IMR-90 (cell line): ENCODE results near the gene RPH3AL. TPM values are rescaled to one million over a fixed set of nuclear protein-coding genes. Genes with fewer than 3 reads are reported as not detected.

ENCODE experiments used
- ATAC-seq: fragments of 200-7000 bp; cut with Tn5 transposase; 2 replicates; pipeline ENCODE4 v1.9.1; 2020; ENCODE audit warnings: low read depth, mild to moderate bottlenecking, moderate library complexity
- BruUV-seq: library from RNA; stranded (reverse); fragments of 400-500 nt; replicated peaks from 2 replicates; lab custom pipeline; 2021; lab: Mats Ljungman, UMichigan
- CTCF ChIA-PET: fragments of 300-600 bp; formaldehyde crosslinking; extraction: SDS; loops from one replicate; lab custom pipeline; 2021; ENCODE audit warnings: antibody characterized with exemption; lab: Yijun Ruan, JAX
- POLR2A ChIA-PET: fragments of 300-600 bp; sonication (Branson Sonifier 250); formaldehyde crosslinking; loops from one replicate; lab custom pipeline; 2022; ENCODE audit warnings: antibody characterized with exemption; ENCODE audit not compliant: unreplicated experiment; lab: Charles Lee
- DNase-seq: peaks from one replicate; pipeline ENCODE4 v3.0.0; 2013
- H2AFZ ChIP-seq: replicated peaks from 2 replicates; pipeline ENCODE3; 2013; ENCODE audit warnings: low read length, mild to moderate bottlenecking; ENCODE audit not compliant: poor library complexity
- H2AK5ac ChIP-seq: 2 replicates; pipeline ENCODE4 v1.6.1; 2013; ENCODE audit warnings: low read depth, low read length, inconsistent platforms
- H2AK9ac ChIP-seq: replicated peaks from 2 replicates; pipeline ENCODE3; 2013; ENCODE audit warnings: mild to moderate bottlenecking, low read depth, low read length, moderate library complexity; ENCODE audit not compliant: poor library complexity
- H2BK120ac ChIP-seq: 2 replicates; pipeline ENCODE4 v1.6.1; 2013; ENCODE audit warnings: low read depth, low read length, inconsistent platforms
- H2BK15ac ChIP-seq: 3 replicates; pipeline ENCODE4 v1.6.1; 2013; ENCODE audit warnings: low read depth, low read length, inconsistent platforms
- H2BK20ac ChIP-seq: 2 replicates; pipeline ENCODE4 v1.6.1; 2013; ENCODE audit warnings: low read depth, mild to moderate bottlenecking, inconsistent platforms, low read length, moderate library complexity
- H2BK5ac ChIP-seq: 2 replicates; pipeline ENCODE4 v1.6.1; 2013; ENCODE audit warnings: mild to moderate bottlenecking, low read depth, low read length, inconsistent platforms; ENCODE audit not compliant: poor library complexity, severe bottlenecking
- H3K14ac ChIP-seq: replicated peaks from 2 replicates; pipeline ENCODE4 v1.6.1; 2013; ENCODE audit warnings: low read depth, low read length, inconsistent platforms
- H3K18ac ChIP-seq: 2 replicates; pipeline ENCODE4 v1.6.1; 2013; ENCODE audit warnings: low read depth, low read length, control low read depth
- H3K23ac ChIP-seq: 2 replicates; pipeline ENCODE4 v1.6.1; 2013; ENCODE audit warnings: low read depth, low read length, inconsistent platforms
- H3K27ac ChIP-seq: 2 replicates; pipeline ENCODE4 v1.5.1; 2013; ENCODE audit warnings: mild to moderate bottlenecking, control low read depth, low read length; ENCODE audit not compliant: insufficient read depth
- H3K27me3 ChIP-seq: 2 replicates; pipeline ENCODE4 v1.6.1; 2013; ENCODE audit warnings: low read length; ENCODE audit not compliant: control insufficient read depth, insufficient read depth
- H3K36me3 ChIP-seq: 2 replicates; pipeline ENCODE4 v1.6.1; 2013; ENCODE audit warnings: low read length, mixed read lengths; ENCODE audit not compliant: control insufficient read depth, insufficient read depth
- H3K4ac ChIP-seq: 2 replicates; pipeline ENCODE4 v1.6.1; 2013; ENCODE audit warnings: low read depth, low read length, inconsistent platforms
- H3K4me1 ChIP-seq: 2 replicates; pipeline ENCODE4 v1.6.1; 2013; ENCODE audit warnings: low read length, mixed read lengths; ENCODE audit not compliant: control insufficient read depth, insufficient read depth
- H3K4me2 ChIP-seq: 2 replicates; pipeline ENCODE4 v1.6.1; 2013; ENCODE audit warnings: low read depth, mild to moderate bottlenecking, control low read depth, low read length, moderate library complexity
- H3K4me3 ChIP-seq: 2 replicates; pipeline ENCODE4 v1.5.1; 2013; ENCODE audit warnings: low read depth, mild to moderate bottlenecking, control low read depth, low read length, moderate library complexity; ENCODE audit not compliant: insufficient read depth
- H3K56ac ChIP-seq: 2 replicates; pipeline ENCODE4 v1.6.1; 2013; ENCODE audit warnings: low read length, inconsistent platforms; ENCODE audit not compliant: insufficient read depth; ENCODE audit errors: extremely low read depth
- H3K79me1 ChIP-seq, 2 experiments: 2 replicates each; pipeline ENCODE4 v1.6.1; 2013; ENCODE audit warnings: low read length in 2 of 2, inconsistent platforms in 1 of 2, low read depth in 1 of 2
- H3K9ac ChIP-seq: 2 replicates; pipeline ENCODE4 v1.6.1; 2013; ENCODE audit warnings: low read depth, low read length, control low read depth
- H3K9me1 ChIP-seq: 2 replicates; pipeline ENCODE4 v1.6.1; 2013; ENCODE audit warnings: low read length, inconsistent platforms; ENCODE audit not compliant: insufficient read depth
- H3K9me3 ChIP-seq: 2 replicates; pipeline ENCODE4 v1.6.1; 2013; ENCODE audit warnings: low read length; ENCODE audit not compliant: control insufficient read depth, insufficient read depth
- H4K20me1 ChIP-seq: 2 replicates; pipeline ENCODE4 v1.6.1; 2013; ENCODE audit warnings: low read length, inconsistent platforms; ENCODE audit not compliant: insufficient read depth
- H4K5ac ChIP-seq: 2 replicates; pipeline ENCODE4 v1.6.1; 2013; ENCODE audit warnings: mild to moderate bottlenecking, low read depth, low read length, control low read depth
- H4K8ac ChIP-seq, 2 experiments: 2 replicates each; pipeline ENCODE4 v1.6.1; 2013; ENCODE audit warnings: low read depth in 2 of 2, low read length in 2 of 2, control low read depth in 1 of 2, inconsistent platforms in 1 of 2
- H4K91ac ChIP-seq: 2 replicates; pipeline ENCODE4 v1.6.1; 2013; ENCODE audit warnings: low read depth, low read length, inconsistent platforms; ENCODE audit not compliant: insufficient read depth
- ELK1 ChIP-seq: fragments of 150-350 bp; IDR thresholded peaks from 2 replicates; pipeline ENCODE4 v1.6.1; 2016; ENCODE audit warnings: low read depth, mild to moderate bottlenecking, low read length, moderate library complexity, borderline replicate concordance
- WGBS, 2 experiments: methylation state at CpG; one replicate each; pipeline versions ENCODE4 v1.1.5 to v1.1.7; 2013; ENCODE audit warnings: missing lambda C conversion rate in 2 of 2; ENCODE audit not compliant: insufficient read length in 1 of 2; ENCODE audit errors: extremely low coverage in 2 of 2; 5-methylcytosine and 5-hydroxymethylcytosine counted together
- dilution Hi-C: fragments of 300-500 bp; cut with HindIII; formaldehyde crosslinking; loops from one replicate; pipeline ENCODE4 v1.14.3; 2018; ENCODE audit warnings: low sequenced_read_pairs; ENCODE audit not compliant: unreplicated experiment
- in situ Hi-C: fragments of 300-500 bp; cut with MboI; formaldehyde crosslinking; loops from 3 replicates; pipeline ENCODE4 v1.14.3; 2019; ENCODE audit warnings: low sequenced_read_pairs, inconsistent platforms, mixed read lengths
- intact Hi-C: fragments of 100-400 bp; cut with micrococcal nuclease; formaldehyde crosslinking; loops from 2 replicates; pipeline ENCODE4 v1.10.0; 2022
- polyA plus RNA-seq, 3 experiments: library from polyadenylated mRNA; depleted of rRNA; stranded (reverse); fragments of >200 nt; gene quantifications; 2 replicates each; pipeline ENCODE4 v1.2.3, GENCODE V29; 2012; ENCODE audit warnings: low replicate concordance in 1 of 3
- total RNA-seq: library from RNA; depleted of rRNA; stranded (reverse); fragments of >200 nt; gene quantifications from 2 replicates; pipeline ENCODE4 v1.2.3, GENCODE V29; 2012

RPH3AL gene
- total and polyA plus RNA-seq, 2 of the 4 experiments (the other 2 are of a cell fraction), result 1.8 to 2.5 TPM

DNA sequence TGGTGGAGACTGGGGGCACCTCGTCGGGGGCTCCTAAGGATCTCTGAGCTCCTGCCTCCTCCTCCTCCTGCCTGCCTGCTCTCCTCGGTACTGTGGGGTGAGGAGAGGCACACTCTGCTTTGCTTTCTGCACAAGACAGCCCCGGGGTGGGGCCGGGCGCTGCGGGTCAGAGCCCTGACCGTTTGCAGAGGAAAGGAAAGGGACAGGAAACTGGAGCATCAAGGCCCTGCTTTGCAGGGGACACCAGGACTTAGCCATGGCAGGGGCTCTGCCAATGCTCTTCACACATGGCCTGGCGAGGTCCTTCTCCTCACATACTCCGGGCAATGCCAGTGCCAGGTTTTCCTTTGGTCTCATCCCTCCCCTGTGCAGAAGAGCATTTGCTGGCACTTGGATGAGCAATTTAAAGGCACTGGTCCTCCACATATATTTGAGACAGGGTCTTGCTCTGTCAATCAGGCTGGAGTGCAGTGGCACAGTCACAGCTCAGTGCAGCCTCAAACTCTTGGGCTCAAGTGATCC lies 147.4 kb downstream of the RPH3AL start:
- DNase-seq, result no peak
- dilution Hi-C loops, result no loop called here
- BruUV-seq, result no TSS peak

More for the DNA sequence above, 147.4 kb downstream of the RPH3AL start:
- Histone ChIP-seq H3K36me3 (no peaks in the 10 kb centered on the region), H3K4me2 (no peak overlapping the region), H2BK15ac (no peak overlapping the region), H3K79me1 (no peaks in the 10 kb centered on the region), H3K56ac (no peak overlapping the region), H3K18ac (no peak overlapping the region), H4K8ac (no peak overlapping the region), H3K9me1 (no peaks in the 10 kb centered on the region), H3K4ac (no peak overlapping the region), H2AFZ (no peak overlapping the region), H3K23ac (no peak overlapping the region), H3K9ac (no peak overlapping the region), H3K14ac (no peak overlapping the region), H3K9me3 (peaks cover 7% of the 10 kb centered on the region), H4K91ac (no peak overlapping the region), H2BK5ac (no peak overlapping the region), H3K4me1 (no peaks in the 10 kb centered on the region), H4K20me1 (no peaks in the 10 kb centered on the region), H3K27me3 (peaks cover 21% of the 10 kb centered on the region), H3K27ac (no peak overlapping the region), H2AK9ac (no peak overlapping the region), H3K4me3 (no peak overlapping the region), H2BK120ac (no peak overlapping the region), H4K5ac (no peak overlapping the region), H2BK20ac (no peak overlapping the region), H2AK5ac (no peak overlapping the region)
- ChIA-PET POLR2A (no interaction called here), CTCF (no interaction called here)
- no peak for TF ChIP-seq ELK1
- 40% methylated on average over 5 of the region's 10 CpGs; no CpG with 5 or more reads in 1 of the 2 experiments for WGBS, 2 experiments
- in situ Hi-C loops, result no loop called here
- intact Hi-C loops, result no loop called here
- ATAC-seq, result no peak
